Activated CD4-positive, alpha-beta T cell treated with anti-CD3 and anti-CD28 coated beads for 24 hours (primary cell): Measurements from ENCODE around the gene ATP2C2.

Experiments
- DNase-seq, 2 donors: peaks; one replicate each; pipeline ENCODE4 v3.0.0-alpha.2; 2020; ENCODE audit warnings: low read depth in 2 of 2

ATP2C2 gene

DNA sequence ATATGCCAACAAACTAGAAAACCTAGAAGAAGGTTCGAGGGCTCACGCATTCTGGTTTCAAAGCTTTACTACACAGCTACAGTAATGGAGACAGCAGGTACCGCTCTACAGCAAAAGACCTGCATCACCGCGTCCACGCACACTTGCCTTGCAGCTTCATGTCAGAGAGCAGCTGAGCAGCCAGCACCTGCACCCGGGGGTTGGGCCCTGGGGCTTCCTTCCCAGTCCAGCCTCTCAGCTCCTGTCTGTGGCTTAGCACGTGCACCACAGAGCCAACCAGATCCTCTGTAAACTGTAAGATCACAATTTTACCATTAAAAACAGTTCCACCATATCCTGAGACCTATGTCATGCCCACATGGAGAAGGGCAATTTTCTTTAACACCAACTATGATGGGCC, 120.8 kb downstream of the ATP2C2 start:
- DNase-seq: no peak

DNA sequence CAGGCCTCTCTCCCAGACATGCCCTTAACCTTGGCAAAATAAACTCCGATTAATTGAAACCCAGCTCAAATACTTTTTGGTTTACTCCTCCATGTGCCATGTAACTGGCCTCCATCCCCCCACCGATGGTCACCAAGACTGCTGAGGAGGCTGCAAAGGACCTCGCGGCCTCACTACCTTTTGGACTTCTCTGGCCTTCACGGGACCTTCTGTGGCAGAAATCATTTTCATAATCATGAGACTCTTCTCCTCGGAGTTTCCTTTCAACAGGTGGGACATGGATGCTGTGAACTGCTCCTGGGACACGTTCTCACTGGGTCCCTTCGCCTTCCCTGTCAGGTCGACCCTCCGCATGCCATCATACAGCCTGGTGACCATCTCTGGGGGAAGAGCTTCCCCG, 127.2 kb downstream of the ATP2C2 start:
- no peak for DNase-seq

DNA sequence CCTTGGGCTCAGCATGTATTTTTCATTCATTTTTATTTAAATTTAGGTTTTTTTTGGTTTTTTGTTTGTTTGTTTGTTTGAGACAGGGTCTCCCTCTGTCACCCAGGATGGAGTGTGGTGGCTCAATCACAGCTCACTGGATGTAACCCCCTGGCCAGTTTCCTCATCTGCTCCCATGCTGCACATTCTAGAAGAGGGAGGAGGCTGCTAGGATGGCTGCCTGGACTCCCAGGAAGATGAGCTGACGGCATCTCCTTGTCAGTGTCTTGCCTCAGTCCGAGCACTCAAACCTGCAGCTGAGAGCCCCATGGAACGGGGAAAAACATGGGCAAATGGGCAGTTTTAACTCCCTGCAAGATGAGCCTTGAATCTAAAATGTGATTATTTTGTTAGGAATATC, 128.7 kb downstream of the ATP2C2 start:
- DNase-seq: no peak

DNA sequence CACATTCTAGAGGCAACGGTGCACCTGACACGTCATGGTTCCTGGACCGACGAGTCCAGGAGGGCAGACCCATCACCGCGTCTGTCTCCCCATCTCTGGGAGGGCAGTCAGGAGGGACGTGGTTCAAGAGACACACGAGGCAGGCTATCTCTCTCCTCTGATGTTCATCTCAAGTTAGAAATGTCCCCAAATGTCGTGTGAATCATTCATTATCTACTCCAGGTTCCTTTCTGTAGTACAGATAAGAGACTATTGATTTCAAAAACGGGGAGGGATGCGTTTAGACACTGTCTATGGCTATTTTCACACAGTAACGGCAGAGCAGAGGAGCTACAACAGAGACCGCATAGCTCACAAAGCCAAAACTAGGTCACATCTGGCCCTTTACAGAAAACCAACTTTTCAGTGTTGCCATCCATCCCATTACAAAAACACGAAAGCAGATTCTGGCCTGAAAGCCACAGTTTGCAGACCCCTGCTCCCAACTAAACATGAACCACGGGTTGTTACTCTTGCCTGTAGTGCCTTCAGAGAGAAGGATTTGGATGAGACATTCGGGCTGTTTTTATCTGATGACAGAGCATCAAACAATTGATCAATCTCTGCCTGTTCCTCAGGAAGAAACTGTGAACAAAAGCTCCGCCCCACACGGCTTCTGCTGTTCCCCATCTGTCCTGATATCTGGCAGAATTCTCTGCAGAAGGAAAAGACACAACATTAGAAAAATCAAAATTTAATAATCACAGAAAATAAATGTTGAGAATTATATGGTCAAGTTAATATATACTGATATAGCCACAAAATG, 129.3 kb downstream of the ATP2C2 start:
- DNase-seq: no peak

DNA sequence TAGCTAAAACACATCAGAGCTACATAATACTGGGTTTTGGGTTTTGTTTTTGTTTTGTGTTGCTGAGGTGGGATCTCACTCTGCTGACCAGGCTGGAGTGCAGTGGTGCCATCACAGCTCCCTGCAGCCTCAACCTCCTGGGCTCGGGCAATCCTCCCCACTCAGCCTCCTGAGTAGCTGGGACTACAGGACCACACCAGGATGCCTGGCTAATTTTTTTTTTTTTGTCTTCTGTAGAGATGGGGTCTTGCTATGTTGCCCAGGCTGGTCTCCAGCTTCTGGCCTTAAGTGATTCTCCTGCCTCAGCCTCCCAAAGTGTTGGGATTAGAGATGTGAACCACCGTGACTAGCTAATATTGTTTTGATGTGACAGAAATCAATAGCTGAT, 129.9 kb downstream of the ATP2C2 start:
- DNase-seq: no peak

DNA sequence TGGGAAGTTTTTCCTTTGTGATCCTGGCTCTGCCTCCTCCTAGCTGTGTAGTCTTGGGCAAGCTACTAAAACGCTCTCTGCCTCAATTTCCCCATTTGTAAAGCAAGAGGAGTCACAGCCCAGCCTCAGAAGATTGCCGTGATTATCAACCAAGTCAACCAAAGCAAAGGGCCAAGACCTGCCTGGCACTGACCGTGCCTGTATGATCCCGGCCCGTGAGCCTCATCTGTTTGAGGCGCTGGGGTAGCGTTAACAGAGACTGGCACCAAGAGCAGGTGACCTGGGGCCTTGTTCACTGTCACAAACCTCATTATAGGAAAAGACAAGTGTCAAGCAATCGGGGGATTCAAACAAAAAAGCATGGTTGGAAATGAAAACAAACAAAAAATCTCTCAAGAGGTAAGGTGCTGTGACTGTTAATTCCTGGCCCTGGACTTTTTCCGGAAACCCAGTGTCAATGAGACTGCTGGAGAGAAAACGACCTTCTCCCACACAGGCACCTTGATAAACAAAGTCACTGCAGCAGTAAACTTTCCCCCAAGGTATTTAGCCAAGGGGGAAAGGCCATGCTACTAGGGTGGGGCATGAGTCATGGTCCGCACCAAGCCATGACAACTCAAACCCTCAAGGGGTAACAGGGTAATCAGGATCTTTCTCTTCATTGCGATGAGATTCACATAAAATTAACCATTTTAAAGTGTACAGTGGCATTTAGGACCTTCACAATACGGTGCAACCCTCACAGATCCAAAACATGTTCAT, 130.7 kb downstream of the ATP2C2 start:
- no peak for DNase-seq

DNA sequence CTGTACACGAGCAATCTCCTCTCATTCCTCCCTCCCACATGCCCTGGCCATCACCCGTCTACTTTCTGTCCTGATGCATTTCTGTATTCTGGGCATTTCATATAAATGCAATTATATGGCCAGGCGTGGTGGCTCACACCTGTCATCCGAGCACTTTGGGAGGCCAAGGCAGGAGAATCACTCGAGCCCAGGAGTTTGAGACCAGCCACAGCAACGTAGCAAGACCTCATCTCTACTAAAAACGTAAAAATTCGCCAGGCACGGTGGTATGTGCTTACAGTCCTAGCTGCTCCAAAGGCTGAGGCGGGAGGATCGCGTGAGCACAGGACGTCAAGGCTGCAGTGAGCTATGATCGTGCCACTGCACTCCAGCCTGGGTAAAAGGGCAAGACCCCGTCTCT, 131.3 kb downstream of the ATP2C2 start:
- no peak for DNase-seq

DNA sequence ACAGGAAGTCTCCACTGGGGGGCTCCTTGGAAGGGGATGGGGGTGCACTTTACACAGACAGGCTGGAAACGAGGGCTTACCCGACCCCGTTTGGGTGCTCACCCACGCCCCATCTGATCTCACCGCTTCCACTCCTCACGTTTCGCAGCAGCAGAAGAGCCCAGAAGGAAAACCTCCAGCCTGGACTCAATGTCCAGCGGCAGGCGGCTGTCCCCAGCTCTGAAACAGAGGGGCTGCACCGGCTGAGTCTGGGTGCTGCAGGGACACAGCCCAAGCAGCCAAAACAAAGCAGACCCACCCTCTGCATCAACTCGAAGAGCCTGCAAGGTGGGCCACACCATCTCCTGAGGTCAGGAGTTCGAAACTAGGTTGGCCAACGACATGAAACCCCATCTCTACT, 132.2 kb downstream of the ATP2C2 start:
- DNase-seq: no peak

DNA sequence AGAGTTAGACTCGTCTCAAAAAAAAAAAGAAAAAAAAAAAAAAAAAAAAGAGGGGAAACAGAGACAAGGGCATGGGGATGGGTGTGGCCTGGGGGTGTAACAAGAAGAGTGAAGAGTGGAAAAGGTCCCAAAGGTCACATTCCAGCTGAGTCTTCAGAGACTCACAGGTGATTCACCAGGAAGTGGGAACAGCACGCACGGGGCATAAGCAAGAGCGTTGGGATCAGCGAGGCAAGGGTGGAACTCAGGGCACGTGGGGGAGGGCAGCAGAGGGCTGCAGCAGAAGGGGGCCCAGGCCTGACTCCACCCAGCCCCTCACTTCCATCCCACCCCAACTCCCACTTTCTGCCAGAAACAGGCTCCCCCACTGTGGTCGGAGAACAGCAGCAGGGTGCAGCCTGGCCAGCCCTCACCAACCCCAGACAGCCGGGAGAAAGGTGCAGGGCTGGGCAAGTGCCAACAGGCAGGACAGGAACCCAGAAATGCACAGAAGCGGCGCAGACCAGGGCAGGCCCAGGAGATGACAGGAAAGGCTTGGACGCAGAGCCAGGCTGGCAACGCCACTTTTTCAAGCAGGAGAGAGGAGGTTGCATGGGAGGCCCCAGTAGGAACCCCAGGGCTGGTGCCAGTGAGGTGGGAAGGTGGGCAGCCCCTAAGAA, 132.9 kb downstream of the ATP2C2 start:
- DNase-seq: no peak

DNA sequence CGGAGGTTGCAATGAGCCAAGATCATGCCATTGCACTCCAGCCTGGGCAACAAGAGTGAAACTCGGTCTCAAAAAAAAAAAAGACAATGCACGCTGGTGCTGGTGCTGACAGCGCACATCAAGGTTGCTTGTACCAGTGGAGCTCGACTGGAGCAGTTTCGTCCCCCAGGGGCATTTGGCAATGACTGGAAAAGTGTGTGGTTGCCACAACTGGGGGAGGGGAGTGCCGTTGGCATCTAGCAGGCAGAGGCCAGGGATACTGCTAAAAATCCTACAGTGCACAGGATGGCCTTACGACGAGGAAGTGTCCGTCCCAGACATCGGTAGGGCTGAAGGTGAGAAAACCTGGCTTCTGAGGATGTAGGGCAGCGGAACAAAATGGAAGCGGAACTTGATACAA, 133.7 kb downstream of the ATP2C2 start:
- no peak for DNase-seq

DNA sequence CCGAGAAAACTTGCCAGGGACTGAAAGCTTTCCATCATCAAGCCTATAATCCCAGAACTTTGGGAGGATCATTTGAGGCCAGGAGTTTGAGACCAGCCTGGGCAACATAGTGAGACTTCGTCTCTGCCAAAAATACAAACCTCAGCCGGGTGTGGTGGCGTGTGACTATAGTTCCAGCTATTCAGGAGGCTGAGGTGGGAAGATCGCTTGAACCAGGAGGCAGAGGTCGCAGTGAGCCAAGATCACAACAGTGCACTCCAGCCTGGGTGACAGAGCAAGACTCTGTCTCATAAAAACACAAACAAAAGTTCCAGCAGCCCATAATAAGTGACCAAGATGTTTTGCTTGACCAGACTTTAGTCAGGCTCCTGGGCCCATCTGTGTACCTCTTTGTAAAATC, 134.2 kb downstream of the ATP2C2 start:
- no peak for DNase-seq

DNA sequence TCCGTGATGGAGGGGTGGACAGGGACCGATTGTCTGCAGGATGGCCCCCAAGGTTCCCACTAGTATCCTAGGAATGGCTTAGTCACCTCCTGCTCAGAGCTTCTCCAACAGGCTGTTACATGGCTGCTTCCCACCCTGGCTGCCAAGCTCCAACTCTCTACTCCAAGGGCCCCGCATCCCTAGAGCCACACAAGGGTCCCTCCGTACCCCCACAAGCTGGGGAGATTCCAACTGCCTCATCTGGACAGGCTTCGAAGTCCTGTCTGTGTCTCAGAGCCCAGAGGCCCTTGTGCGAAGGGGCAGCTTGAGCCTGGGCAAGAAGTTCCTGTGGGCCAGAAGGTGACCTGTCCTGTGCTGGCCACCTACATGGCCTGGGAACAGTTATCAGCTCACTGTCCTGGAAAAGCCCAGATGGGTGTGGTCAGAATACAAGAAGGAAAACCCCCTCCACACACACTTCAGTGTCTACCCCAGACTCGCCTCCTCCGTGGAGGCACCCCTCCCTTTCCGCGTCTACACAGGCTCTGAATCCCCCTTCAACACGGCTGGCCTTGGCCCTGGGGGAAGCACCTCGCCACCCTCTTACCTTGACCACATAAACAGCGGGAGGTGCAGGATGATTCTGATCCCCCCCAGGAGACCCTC, 135.5 kb downstream of the ATP2C2 start:
- no peak for DNase-seq

DNA sequence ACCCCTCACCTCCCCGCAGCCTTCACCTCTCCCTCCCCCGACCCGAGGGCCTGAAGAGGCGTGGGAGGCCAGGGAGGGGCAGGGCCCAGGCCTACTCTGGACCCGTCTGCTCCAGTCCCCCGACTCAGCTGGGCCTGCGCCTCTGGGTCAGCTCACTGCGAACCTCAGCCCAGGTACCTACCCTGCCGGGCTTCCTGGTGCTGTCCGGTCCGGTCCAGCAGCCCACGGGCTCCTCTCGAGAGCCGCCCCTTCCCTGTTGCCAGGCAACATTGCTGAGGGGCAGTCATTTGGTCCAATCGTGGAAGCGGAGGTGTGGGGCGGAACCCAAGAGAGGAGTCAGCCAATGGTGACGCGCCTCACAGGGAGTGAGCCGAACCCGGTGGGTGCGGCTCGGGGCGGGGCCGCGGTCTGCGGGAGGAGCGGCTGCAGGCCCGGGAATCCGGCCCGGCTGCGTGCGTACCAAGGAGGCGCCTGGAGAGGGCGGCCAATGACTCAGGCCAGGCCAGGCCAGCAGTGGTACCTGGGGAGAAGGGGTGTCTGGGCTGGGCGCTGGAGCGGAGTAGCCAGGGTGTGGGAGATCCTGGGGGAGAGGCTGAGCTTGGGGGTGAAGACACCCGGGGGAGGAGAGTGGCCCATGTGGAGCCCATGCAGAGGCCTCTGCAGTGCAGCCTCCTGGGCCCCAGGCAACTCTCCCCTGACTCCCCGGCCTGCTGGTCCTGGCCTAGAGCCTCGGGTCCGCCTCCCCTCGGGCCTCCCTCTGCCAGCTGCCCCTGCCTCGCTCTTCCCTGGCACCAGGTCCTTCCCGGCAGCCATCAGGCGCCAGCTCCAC, 136.3 kb downstream of the ATP2C2 start, which contains the start of gene MEAK7:
Gene MEAK7, minus strand, starts transcription at position 240 of the 829 bp plus-strand sequence. CDS start 6,573 bp downstream, outside the sequence.
- DNase-seq: peak; percentile 97

DNA sequence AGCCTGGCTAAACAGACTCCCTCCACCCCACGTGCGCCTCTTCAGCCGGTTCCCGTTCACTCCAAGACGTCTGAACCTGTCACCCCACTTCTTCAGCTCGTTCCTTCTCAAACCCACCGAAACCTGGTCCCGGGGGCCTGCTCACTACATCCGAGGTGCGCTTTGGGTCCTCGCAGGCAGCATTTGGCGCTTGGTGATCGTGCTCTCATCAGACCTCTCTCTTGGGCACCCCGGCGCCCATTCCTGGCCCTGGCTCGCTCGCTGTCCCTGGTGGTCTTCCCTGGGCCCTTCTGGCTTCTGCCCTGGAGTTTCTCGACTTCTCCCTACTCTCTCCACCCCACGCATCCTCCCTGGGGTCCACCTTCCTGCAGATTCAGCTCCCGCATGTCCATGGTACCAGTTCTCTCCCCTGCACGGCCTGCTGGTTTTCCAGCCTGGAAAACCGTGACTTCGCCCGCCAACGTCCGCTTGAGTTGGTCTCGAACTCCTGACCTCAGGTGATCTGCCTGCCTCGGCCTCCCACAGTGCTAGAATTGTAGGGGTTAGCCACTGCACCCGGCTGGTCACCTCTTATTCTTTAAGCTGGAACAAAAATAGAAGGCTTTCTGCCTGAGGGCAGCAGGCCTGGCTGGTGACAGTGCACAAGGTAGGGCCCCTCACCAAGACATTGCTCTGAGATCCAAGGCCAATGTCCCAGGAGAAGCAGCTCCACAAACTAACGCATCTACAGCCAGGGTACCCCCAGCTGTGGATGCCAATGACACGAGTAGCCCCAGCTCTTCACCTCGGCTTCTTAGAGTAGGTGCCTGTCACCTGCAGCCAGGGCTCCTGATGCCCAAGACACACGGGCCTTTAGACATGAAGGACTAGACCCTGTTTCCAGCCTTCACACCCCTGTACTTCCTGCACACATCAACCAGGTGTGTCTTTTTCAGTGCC, 137.2 kb downstream of the ATP2C2 start:
- DNase-seq: no peak

DNA sequence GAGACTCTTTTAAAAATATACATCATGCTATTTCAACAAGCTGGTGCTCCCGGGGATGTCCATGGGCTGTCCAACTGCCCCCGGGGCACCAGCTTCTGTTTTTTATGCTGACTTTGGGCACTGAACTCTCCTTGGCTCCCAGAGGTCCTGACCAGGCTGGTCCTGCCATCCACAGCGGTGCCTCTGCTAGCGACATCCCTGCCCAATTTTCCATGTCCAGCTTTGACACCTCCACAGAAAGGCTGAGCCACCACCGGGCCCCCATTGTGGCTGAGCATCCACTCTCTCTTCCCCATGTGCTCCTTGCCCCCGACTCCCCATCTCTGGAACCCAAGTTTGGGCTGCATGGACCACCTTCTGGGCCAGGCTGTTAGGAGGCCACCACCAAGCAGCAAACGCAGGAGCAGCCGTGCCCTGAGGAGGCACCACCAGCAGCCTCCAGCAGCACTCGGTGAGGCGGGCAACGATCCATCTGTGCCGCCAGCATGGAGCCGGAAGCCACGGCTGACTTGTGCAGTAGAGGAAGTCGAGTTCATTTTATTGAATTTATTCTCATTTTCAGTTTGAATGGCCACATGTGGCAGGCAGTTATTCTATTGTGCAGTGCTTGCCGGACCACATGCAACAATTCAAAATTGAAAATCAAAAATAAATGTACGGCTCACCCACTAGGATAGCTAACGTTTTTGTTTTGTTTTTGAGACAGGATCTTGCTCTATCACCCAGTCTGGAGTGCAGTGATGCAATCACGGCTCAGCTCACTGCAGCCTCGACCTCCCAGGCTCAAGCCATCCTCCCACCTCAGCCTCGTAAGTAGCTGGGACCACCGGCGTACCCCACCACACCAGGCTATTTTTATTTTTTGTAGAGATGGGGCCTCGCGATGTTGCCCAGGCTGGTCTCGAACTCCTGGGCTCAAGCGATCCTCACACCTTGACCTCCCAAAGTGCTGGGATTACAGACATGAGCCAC, 139.0 kb downstream of the ATP2C2 start:
- DNase-seq: no peak

DNA sequence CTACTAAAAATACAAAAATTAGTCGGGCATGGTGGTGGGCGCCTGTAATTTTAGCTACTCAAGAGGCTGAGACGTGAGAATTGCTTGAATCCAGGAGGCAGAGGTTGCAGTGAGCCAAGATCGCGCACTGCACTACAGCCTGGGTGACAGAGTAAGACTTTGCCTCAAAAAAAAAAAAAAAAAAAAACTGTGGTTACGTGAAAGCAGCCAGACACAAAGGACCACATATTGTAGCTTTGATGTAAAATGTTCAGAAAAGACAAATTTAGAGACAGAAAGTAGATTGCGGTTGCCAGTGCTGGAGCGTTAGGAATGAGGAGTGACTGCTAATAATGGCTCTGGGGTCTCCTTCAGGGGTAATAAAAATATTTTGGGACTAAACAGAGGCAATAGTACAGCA, 140.2 kb downstream of the ATP2C2 start:
- DNase-seq: no peak

DNA sequence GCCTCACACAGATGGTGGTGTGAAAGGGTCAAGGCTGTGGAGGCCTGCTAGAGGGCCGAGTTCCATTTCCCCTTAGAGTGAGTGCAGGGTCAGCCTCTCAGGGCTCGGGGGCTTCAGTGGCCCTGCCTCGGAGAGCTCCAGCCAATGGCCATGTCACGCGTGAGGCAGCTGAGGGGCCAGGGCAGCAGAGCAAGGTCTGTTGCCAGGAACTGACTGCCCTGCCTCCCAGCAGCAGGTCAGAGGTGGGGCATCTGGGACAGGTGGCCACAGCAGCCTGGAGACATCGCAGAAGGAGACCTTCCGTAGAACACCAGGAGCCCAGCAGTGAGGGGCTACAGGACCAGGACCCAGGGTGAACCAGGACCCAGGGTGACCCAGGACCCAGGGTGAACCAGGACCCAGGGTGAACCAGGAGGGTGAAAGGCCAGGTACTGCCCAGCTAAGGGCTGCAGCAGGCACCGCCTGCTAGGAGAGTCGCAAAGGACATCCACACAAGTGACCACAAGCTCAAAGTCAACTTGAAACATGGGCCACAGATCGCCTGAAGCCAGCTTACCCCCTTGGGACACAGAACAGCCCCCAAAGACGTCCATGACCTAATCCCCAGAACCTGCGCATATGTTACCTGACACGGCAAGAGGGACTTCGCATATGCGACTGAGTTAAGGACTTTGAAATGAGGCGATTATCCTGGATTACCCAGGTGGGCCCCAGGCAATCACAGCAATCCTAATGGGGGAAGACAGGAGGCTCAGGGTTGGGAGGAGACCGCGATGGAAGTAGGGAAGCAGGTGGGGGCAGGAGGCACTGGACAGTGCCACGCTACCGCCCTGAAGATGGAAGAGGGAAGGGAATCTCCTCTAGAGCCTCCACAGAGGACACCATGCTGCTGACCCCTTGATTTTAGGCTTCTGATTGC, 141.0 kb downstream of the ATP2C2 start:
- DNase-seq: no peak
